NCI-H128 (cell line): ENCODE results near the gene SKP2.
"Not testable (repeated sequence)": the region's sequence is repeated elsewhere in the genome, so short reads cannot be mapped to it uniquely, and the experiment has no call there.

ENCODE experiments used
- DNase-seq: peaks from one replicate; lab custom pipeline; 2025; ENCODE audit not compliant: unreplicated experiment; lab: John Stamatoyannopoulos, UW

SKP2 gene

GRCh38 chr5:36156121-36156601, 4.2 kb downstream of the SKP2 start:
- DNase-seq: no peak

GRCh38 chr5:36156619-36157018, 4.7 kb downstream of the SKP2 start:
- no peak for DNase-seq

GRCh38 chr5:36158144-36158543, 6.2 kb downstream of the SKP2 start:
- DNase-seq: no peak

GRCh38 chr5:36160617-36161016, 8.7 kb downstream of the SKP2 start:
- no peak for DNase-seq

- no peak for DNase-seq
Measured at GRCh38 chr5:36161361-36161760, 9.4 kb downstream of the SKP2 start.

- no peak for DNase-seq
Measured at GRCh38 chr5:36162810-36163486, 11.0 kb downstream of the SKP2 start.

- DNase-seq: no peak
Measured at GRCh38 chr5:36164461-36164860, 12.6 kb downstream of the SKP2 start.

GRCh38 chr5:36168737-36169136, 16.8 kb downstream of the SKP2 start:
- no peak for DNase-seq

- no peak for DNase-seq
Measured at GRCh38 chr5:36170832-36171424, 19.0 kb downstream of the SKP2 start.

GRCh38 chr5:36172599-36172998, 20.7 kb downstream of the SKP2 start:
- no peak for DNase-seq

GRCh38 chr5:36173426-36173825, 21.5 kb downstream of the SKP2 start:
- DNase-seq: no peak

GRCh38 chr5:36174119-36174518, 22.2 kb downstream of the SKP2 start:
- DNase-seq: no peak

GRCh38 chr5:36175043-36175442, 23.1 kb downstream of the SKP2 start:
- no peak for DNase-seq

- DNase-seq: no peak
Measured at GRCh38 chr5:36177154-36177553, 25.2 kb downstream of the SKP2 start.

GRCh38 chr5:36177715-36178523, 26.0 kb downstream of the SKP2 start:
- DNase-seq: no peak

- no peak for DNase-seq
Measured at GRCh38 chr5:36178524-36178890, 26.6 kb downstream of the SKP2 start.

GRCh38 chr5:36179950-36180349, 28.0 kb downstream of the SKP2 start:
- no peak for DNase-seq

GRCh38 chr5:36180556-36181350, 28.8 kb downstream of the SKP2 start:
- no peak for DNase-seq

- DNase-seq: no peak
Measured at GRCh38 chr5:36181774-36182173, 29.9 kb downstream of the SKP2 start.

- DNase-seq: not testable (repeated sequence)
Measured at GRCh38 chr5:36184408-36184807, 32.5 kb downstream of the SKP2 start.

- DNase-seq: no peak
Measured at GRCh38 chr5:36193746-36194145, 41.8 kb downstream of the SKP2 start.
